HepG2 (cell line): Measurements from ENCODE around the gene CAGE1. TPM values are rescaled to one million over a fixed set of nuclear protein-coding genes. Genes with fewer than 3 reads are reported as not detected.

Experiments used
- CCDC6 ChIP-seq: sonication (generic); formaldehyde crosslinking; IDR thresholded peaks from 2 replicates; pipeline ENCODE4 v1.8.1; 2022; ENCODE audit warnings: mild to moderate bottlenecking, missing genetic modification reagents, moderate library complexity
- EED ChIP-seq: sonication (generic); formaldehyde crosslinking; IDR thresholded peaks from 2 replicates; pipeline ENCODE4 v1.5.0; 2020; ENCODE audit warnings: mild to moderate bottlenecking, missing genetic modification reagents
- GATAD2A ChIP-seq: IDR thresholded peaks from 2 replicates; pipeline ENCODE4 v1.6.1; 2016
- GZF1 ChIP-seq: sonication (generic); formaldehyde crosslinking; IDR thresholded peaks from 2 replicates; pipeline ENCODE4 v1.5.1; 2020; ENCODE audit warnings: mild to moderate bottlenecking, missing genetic modification reagents
- HNF4A ChIP-seq: sonication (generic); formaldehyde crosslinking; IDR thresholded peaks from 2 replicates; pipeline ENCODE4 v1.4.0; 2020; ENCODE audit warnings: missing genetic modification reagents
- MAFG ChIP-seq: sonication (generic); formaldehyde crosslinking; IDR thresholded peaks from 2 replicates; pipeline ENCODE4 v1.5.1; 2020; ENCODE audit warnings: mild to moderate bottlenecking, missing genetic modification reagents
- MIER2 ChIP-seq: IDR thresholded peaks from 2 replicates; pipeline ENCODE4 v1.6.1; 2016; ENCODE audit warnings: missing biosample characterization, missing genetic modification reagents
- MIXL1 ChIP-seq: IDR thresholded peaks from 2 replicates; pipeline ENCODE4 v1.6.1; 2016
- U2AF1 ChIP-seq: fragments of 200-400 bp; formaldehyde crosslinking; optimal IDR thresholded peaks from 2 replicates; pipeline ENCODE3; 2017; ENCODE audit warnings: mild to moderate bottlenecking, low read depth, low read length
- YEATS2 ChIP-seq: sonication (generic); formaldehyde crosslinking; IDR thresholded peaks from 2 replicates; pipeline ENCODE4 v1.4.0; 2020; ENCODE audit warnings: missing genetic modification reagents, borderline replicate concordance
- ZMYM4 ChIP-seq: sonication (generic); formaldehyde crosslinking; IDR thresholded peaks from 2 replicates; pipeline ENCODE4 v1.8.1; 2023; ENCODE audit warnings: mild to moderate bottlenecking, missing genetic modification reagents
- ZNF543 ChIP-seq: sonication (generic); formaldehyde crosslinking; IDR thresholded peaks from 2 replicates; pipeline ENCODE4 v1.4.0; 2020; ENCODE audit warnings: mild to moderate bottlenecking, missing genetic modification reagents
- ZNF644 ChIP-seq: IDR thresholded peaks from 2 replicates; pipeline ENCODE4 v1.6.1; 2016; ENCODE audit warnings: low read depth
- polyA plus RNA-seq, 8 experiments: library from polyadenylated mRNA; depleted of rRNA in 3 of 8; stranded (reverse) in 7 of 8; unstranded in 1 of 8; fragments of >200 nt; fragmentation: Illumina TruSeq in 4 of 8; extraction: Trizol in 4 of 8; gene quantifications; 2 replicates each; pipeline versions ENCODE4 v1.2.1 to v1.2.3, GENCODE V29; 2011 to 2016; ENCODE audit warnings: low read depth in 4 of 8, missing spikeins in 1 of 8, mixed read lengths in 1 of 8; ENCODE audit not compliant: insufficient read depth in 1 of 8
- total RNA-seq, 5 experiments: library from RNA; depleted of rRNA; stranded (reverse); fragments of >200 nt; fragmentation: Illumina TruSeq; extraction: Trizol; gene quantifications; 2 replicates each; pipeline ENCODE4 v1.2.3, GENCODE V29; 2016; ENCODE audit warnings: low read depth in 1 of 5
- TF ChIP-seq, protein P1 (sequence below): sonication (generic); formaldehyde crosslinking; IDR thresholded peaks from 2 replicates; pipeline ENCODE4 v1.5.1; 2020; ENCODE audit warnings: missing genetic modification reagents, mild to moderate bottlenecking, borderline replicate concordance
- TF ChIP-seq, protein P2 (sequence below): IDR thresholded peaks from 2 replicates; pipeline ENCODE4 v1.6.1; 2018; ENCODE audit warnings: missing genetic modification reagents, mild to moderate bottlenecking, missing compliant biosample characterization
- TF ChIP-seq, protein P3 (sequence below): sonication (generic); formaldehyde crosslinking; IDR thresholded peaks from 2 replicates; pipeline ENCODE4 v1.8.0; 2022; ENCODE audit warnings: mild to moderate bottlenecking, missing genetic modification reagents, borderline replicate concordance
- TF ChIP-seq, protein P4 (sequence below): IDR thresholded peaks from 2 replicates; pipeline ENCODE4 v1.6.1; 2016; ENCODE audit warnings: mild to moderate bottlenecking
- TF ChIP-seq, protein P5 (sequence below): sonication (generic); formaldehyde crosslinking; IDR thresholded peaks from 2 replicates; pipeline ENCODE4 v1.8.1; 2023; ENCODE audit warnings: mild to moderate bottlenecking, moderate library complexity, missing genetic modification reagents
- TF ChIP-seq, protein P6 (sequence below), 2 experiments: IDR thresholded peaks; 2 replicates each; pipeline ENCODE4 v1.6.1; 2011 to 2012; ENCODE audit warnings: low read length in 2 of 2, borderline replicate concordance in 1 of 2, low read depth in 1 of 2, mild to moderate bottlenecking in 1 of 2, moderate library complexity in 1 of 2

The CAGE1 gene
- total and polyA plus RNA-seq, 2 of the 13 experiments (the other 11 are each of a cell fraction or from before 2014, with no cell fraction given): 0.03 to 0.15 TPM

DNA sequence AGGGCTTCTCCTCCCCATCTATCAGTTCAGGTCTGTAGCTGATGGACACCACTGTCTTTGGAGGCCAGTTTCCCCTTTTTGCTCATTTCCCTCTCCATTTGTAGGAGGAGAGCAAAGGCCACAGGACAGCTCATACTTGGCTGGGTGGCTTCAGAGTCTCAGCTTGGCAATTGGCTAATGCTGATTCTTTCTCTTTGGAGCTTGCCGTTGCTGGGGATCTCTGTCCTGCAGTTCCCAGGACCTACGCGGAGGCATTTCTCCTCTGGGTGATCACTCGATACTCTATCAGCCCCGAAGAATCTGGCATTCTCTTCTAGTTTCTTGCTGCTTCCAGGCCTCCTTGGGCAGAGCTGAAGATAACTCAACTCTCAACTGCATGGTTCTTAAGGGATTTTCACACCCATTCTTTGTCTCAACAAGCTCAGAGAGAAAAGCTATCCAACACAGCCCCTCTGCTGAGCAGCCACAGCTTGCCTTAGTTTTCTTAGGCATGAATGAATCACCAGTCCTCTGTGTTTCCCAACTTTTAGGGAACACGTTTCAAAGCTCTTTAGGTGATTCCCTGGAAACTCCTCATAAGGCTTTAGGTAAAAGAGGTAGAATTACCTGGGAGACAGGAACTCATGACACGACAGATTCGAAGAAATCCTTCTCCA is 57.3 kb downstream of the CAGE1 start (continued):
- TF ChIP-seq, protein P1, sequence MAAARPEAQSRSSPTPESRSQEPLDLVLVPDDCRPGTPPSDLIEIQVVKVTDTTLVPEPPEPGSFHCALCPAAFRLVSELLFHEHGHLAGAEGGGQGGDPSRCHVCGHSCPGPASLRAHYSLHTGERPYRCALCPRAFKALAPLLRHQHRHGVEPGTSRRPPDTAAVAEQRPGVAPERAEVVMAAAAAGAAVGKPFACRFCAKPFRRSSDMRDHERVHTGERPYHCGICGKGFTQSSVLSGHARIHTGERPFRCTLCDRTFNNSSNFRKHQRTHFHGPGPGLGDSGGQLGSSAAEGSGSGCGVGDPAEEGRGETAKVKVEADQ (CRISPR knock-in tag): no peak
- TF ChIP-seq EED (CRISPR knock-in tag) (no peak), ZNF543 (CRISPR knock-in tag) (no peak), YEATS2 (CRISPR knock-in tag) (peak; percentile 32; the same call in 1 of the 2 replicates), U2AF1 (no peak), GATAD2A (CRISPR knock-in tag) (0 out of 2 replicates have a peak, but pooled peaks have one; percentile 28), MIER2 (CRISPR knock-in tag) (0 out of 2 replicates have a peak, but pooled peaks have one; percentile 56), HNF4A (0 out of 2 replicates have a peak, but pooled peaks have one; percentile 17), MAFG (CRISPR knock-in tag) (no peak), MIXL1 (CRISPR knock-in tag) (0 out of 2 replicates have a peak, but pooled peaks have one; percentile 25), GZF1 (no peak), ZNF644 (CRISPR knock-in tag) (peak; percentile 60; the same call in 1 of the 2 replicates), CCDC6 (CRISPR knock-in tag) (no peak), ZMYM4 (0 out of 2 replicates have a peak, but pooled peaks have one; percentile 12)
- TF ChIP-seq, protein P2, sequence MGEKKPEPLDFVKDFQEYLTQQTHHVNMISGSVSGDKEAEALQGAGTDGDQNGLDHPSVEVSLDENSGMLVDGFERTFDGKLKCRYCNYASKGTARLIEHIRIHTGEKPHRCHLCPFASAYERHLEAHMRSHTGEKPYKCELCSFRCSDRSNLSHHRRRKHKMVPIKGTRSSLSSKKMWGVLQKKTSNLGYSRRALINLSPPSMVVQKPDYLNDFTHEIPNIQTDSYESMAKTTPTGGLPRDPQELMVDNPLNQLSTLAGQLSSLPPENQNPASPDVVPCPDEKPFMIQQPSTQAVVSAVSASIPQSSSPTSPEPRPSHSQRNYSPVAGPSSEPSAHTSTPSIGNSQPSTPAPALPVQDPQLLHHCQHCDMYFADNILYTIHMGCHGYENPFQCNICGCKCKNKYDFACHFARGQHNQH: no peak
- TF ChIP-seq, protein P3, sequence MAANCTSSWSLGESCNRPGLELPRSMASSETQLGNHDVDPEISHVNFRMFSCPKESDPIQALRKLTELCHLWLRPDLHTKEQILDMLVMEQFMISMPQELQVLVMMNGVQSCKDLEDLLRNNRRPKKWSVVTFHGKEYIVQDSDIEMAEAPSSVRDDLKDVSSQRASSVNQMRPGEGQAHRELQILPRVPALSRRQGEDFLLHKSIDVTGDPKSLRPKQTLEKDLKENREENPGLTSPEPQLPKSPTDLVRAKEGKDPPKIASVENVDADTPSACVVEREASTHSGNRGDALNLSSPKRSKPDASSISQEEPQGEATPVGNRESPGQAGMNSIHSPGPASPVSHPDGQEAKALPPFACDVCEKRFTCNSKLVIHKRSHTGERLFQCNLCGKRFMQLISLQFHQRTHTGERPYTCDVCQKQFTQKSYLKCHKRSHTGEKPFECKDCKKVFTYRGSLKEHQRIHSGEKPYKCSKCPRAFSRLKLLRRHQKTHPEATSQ (CRISPR knock-in tag): no peak
- TF ChIP-seq, protein P4, sequence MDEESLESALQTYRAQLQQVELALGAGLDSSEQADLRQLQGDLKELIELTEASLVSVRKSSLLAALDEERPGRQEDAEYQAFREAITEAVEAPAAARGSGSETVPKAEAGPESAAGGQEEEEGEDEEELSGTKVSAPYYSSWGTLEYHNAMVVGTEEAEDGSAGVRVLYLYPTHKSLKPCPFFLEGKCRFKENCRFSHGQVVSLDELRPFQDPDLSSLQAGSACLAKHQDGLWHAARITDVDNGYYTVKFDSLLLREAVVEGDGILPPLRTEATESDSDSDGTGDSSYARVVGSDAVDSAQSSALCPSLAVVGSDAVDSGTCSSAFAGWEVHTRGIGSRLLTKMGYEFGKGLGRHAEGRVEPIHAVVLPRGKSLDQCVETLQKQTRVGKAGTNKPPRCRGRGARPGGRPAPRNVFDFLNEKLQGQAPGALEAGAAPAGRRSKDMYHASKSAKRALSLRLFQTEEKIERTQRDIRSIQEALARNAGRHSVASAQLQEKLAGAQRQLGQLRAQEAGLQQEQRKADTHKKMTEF: 0 out of 2 replicates have a peak, but pooled peaks have one; percentile 19
- TF ChIP-seq, protein P5, sequence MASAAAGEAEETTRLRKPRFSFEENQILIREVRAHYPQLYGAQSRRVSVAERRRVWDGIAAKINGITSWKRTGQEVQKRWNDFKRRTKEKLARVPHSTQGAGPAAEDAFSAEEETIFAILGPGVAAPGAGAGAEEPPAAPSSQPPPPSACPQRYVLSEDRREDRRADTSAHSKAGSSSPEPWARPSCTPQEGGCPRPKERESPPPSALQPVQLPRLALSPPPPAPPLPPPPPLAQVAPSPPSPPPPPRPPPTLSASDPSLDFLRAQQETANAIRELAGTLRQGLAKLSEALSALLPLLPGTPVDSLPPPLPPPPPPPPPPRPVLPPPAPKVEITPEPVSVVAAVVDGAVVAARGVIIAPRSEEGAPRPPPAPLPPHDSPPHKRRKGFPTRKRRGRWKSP: no peak
- TF ChIP-seq, protein P6, sequence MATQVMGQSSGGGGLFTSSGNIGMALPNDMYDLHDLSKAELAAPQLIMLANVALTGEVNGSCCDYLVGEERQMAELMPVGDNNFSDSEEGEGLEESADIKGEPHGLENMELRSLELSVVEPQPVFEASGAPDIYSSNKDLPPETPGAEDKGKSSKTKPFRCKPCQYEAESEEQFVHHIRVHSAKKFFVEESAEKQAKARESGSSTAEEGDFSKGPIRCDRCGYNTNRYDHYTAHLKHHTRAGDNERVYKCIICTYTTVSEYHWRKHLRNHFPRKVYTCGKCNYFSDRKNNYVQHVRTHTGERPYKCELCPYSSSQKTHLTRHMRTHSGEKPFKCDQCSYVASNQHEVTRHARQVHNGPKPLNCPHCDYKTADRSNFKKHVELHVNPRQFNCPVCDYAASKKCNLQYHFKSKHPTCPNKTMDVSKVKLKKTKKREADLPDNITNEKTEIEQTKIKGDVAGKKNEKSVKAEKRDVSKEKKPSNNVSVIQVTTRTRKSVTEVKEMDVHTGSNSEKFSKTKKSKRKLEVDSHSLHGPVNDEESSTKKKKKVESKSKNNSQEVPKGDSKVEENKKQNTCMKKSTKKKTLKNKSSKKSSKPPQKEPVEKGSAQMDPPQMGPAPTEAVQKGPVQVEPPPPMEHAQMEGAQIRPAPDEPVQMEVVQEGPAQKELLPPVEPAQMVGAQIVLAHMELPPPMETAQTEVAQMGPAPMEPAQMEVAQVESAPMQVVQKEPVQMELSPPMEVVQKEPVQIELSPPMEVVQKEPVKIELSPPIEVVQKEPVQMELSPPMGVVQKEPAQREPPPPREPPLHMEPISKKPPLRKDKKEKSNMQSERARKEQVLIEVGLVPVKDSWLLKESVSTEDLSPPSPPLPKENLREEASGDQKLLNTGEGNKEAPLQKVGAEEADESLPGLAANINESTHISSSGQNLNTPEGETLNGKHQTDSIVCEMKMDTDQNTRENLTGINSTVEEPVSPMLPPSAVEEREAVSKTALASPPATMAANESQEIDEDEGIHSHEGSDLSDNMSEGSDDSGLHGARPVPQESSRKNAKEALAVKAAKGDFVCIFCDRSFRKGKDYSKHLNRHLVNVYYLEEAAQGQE (IDR thresholded peaks at IDR 0.05; ENCODE audit: borderline replicate concordance in 1 of 2, low read depth in 1 of 2, low read length in 2 of 2): no peak
- TF ChIP-seq, all 625 proteins: peak for 24
